Activated T-helper 17 cell treated with anti-CD3 and anti-CD28 coated beads, Interleukin-2, amount 50 U/mL, for 72 hours (primary cell): ENCODE results near the gene CLK3. TPM values are rescaled to one million over a fixed set of nuclear protein-coding genes. Genes with fewer than 3 reads are reported as not detected.
"Not testable (repeated sequence)": the region's sequence is repeated elsewhere in the genome, so short reads cannot be mapped to it uniquely, and the experiment has no call there.

Experiments
- ATAC-seq: fragments of 150-1000 bp; cut with Tn5 transposase; replicated peaks from 2 replicates; pipeline ENCODE4 v1.10.0; 2021; ENCODE audit warnings: mild to moderate bottlenecking, moderate library complexity
- H3K27ac Mint-ChIP-seq: one replicate; pipeline ENCODE4 v1.8.0; 2022; ENCODE audit warnings: mixed read lengths
- H3K27me3 Mint-ChIP-seq: one replicate; pipeline ENCODE4 v1.8.0; 2022; ENCODE audit warnings: mixed read lengths
- H3K36me3 Mint-ChIP-seq: one replicate; pipeline ENCODE4 v1.8.0; 2022; ENCODE audit warnings: low read depth, mild to moderate bottlenecking, mixed read lengths
- H3K4me1 Mint-ChIP-seq: one replicate; pipeline ENCODE4 v1.8.0; 2022; ENCODE audit warnings: mixed read lengths
- H3K4me3 Mint-ChIP-seq: one replicate; pipeline ENCODE4 v1.8.0; 2022; ENCODE audit warnings: mild to moderate bottlenecking, mixed read lengths
- H3K9me3 Mint-ChIP-seq: one replicate; pipeline ENCODE4 v1.8.0; 2022; ENCODE audit warnings: mixed read lengths
- total RNA-seq, 2 donors: library from RNA; stranded (reverse); gene quantifications; one replicate each; pipeline ENCODE4 v1.2.3, GENCODE V29; 2022

The CLK3 gene
- total RNA-seq, 2 donors from 2014 or later: 117 to 179 TPM

DNA sequence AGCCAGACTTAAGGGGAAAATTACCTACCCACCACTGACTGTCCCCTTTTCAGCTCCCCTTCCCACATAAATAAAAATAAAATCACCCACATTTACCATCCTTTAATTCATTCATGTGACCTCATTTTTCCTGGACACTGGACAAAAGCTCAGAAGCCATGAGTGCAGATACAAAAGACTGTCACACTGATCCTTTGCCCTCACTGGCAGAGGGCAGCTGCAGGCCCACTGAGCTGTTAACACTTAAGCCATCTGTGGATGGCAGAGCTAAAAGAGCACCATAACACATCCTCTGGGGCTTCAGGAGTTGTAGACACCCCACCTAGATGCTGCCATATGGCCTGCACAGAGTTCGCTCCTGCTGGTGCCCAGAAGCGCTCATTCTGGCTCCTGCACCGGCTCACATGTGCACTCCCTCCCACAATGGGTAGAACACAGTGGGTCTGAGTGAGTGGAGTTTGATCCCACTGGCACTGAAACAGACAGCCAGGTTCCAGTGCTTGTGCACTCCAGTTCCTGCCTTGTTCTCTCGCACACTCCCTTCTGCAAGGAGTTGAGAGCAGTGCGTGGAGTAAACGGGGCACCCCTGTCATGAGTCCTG lies 41.4 kb downstream of the CLK3 start:
- Mint-ChIP-seq H3K4me3 (no peak overlapping the region), H3K36me3 (peaks cover 37% of the 10 kb centered on the region), H3K4me1 (peaks cover 11% of the 10 kb centered on the region), H3K27me3 (no peaks in the 10 kb centered on the region), H3K27ac (peak overlapping the region; percentile 12), H3K9me3 (no peaks in the 10 kb centered on the region)
- no peak for ATAC-seq

DNA sequence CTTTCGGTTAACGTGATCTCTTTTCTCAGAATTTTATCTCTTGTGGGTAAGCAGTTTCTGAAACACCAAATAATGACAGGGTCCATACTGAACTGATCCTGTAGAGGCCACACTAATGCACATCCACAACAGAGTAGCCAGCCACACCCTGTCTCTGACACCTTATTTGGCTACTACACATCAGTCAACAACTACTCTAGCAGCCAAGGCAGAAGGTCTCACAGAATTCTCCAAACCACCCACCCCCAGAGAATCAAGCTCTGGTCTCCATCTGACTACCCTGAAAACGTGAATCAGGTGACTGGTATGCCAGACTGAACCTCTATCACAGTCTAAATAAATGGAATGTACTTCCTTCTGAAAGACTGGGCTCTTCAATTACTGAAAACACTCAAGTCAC lies 42.2 kb downstream of the CLK3 start:
- Mint-ChIP-seq H3K27ac (peak overlapping the region; percentile 12), H3K27me3 (no peaks in the 10 kb centered on the region), H3K4me3 (no peak overlapping the region), H3K4me1 (peaks cover 11% of the 10 kb centered on the region), H3K9me3 (no peaks in the 10 kb centered on the region), H3K36me3 (peaks cover 37% of the 10 kb centered on the region)
- ATAC-seq: peak; percentile 52

DNA sequence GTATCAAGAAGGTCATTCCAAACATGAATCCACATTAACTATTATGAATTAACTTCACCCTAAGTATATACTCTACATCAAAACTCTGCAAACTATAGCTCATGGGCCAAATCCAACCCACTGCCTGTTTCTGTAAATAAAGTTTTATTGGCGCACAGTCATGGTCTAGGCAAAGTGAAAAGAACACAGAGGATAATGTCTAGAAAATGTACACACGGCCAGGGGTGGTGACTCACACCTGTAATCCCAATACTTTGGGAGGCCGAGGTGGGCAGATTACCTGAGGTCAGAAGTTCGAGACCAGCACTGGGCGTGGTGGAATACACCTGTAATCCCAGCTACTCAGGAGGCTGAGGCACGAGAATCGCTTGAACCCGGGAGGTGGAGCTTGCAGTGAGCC lies 45.6 kb downstream of the CLK3 start:
- not testable (repeated sequence) for H3K4me1 Mint-ChIP-seq, H3K4me3 Mint-ChIP-seq, H3K27ac Mint-ChIP-seq, H3K27me3 Mint-ChIP-seq, H3K9me3 Mint-ChIP-seq, ATAC-seq
- H3K36me3 Mint-ChIP-seq: peaks cover 14% of the 10 kb centered on the region

DNA sequence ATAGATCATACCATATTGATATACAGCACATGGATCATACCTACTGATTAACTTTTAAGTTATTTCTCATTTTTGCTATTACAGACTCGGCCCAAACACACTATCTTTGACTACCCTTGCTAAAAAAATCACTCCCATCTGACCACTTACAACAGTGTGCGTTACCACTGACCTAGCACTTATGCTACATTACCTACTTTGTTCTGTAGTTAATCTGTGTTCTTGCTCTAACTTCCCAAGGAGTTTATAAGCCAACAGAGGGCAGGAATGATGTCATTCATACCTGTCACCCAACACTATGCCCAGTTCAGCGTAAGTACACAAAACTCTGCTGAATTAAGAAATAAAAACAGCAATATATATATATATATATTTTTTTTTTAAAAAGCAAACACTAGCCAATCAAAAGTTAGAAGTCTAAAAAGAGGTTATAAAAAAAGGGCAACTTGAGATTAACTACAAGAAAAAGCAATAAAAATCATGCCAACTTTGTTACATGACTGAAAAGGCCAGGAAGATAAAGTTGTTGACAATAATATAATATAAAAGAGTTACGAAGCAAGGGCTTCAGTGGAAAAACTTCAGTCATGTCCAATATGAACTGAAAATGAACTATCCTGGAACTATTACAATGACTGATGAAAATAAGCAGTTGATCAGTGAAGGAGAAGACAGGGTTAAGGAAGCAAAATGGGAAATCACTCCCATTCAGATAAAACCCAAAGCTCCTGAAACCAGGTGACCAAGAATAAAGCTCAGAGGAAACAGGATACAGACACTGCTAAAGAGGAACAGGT lies 46.6 kb downstream of the CLK3 start:
- Mint-ChIP-seq H3K9me3 (no peaks in the 10 kb centered on the region), H3K4me1 (peaks cover 6% of the 10 kb centered on the region)

DNA sequence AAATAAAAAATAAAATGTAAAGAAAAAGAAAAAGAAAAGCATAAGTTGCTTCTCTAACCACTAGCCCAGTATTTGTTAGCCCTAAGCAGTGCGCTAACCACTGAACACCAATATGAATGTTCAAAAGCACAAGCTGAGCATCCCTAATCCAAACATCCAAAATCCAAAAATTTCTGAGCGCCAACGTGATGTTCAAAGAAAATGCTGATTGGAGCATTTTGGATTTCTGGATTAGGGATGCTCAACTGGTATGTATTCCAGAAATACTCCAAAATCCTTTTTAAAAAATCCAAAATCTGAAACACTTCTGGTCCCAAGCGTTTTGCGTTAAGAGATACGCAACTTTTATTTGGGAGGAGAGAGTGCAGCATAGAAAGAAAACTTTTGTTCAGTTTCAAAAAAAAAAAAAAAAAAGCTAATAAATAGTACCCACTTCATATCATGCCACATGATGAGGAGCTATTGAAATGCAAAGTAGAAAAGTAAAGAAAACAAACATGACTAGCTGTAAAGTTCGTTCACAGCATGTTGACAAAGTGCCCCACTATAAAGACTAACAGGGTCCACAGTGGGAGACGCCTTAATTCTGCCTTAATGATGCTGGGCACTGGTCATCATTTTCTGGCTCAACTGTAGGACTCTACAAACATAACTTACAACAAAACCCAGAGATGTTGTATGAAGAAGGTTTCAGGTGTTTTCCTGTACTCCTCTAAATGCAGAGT lies 47.8 kb downstream of the CLK3 start:
- Mint-ChIP-seq H3K27ac (no peak overlapping the region), H3K9me3 (no peaks in the 10 kb centered on the region), H3K36me3 (peaks cover 31% of the 10 kb centered on the region), H3K4me3 (no peak overlapping the region), H3K27me3 (no peaks in the 10 kb centered on the region), H3K4me1 (no peaks in the 10 kb centered on the region)
- ATAC-seq: no peak

More for the DNA sequence above, 46.6 kb downstream of the CLK3 start:
- H3K36me3 Mint-ChIP-seq: peaks cover 20% of the 10 kb centered on the region
- no peak for ATAC-seq
- no peaks in the 10 kb centered on the region for H3K27me3 Mint-ChIP-seq
- no peak overlapping the region for H3K4me3 Mint-ChIP-seq
- H3K27ac Mint-ChIP-seq: no peak overlapping the region

DNA sequence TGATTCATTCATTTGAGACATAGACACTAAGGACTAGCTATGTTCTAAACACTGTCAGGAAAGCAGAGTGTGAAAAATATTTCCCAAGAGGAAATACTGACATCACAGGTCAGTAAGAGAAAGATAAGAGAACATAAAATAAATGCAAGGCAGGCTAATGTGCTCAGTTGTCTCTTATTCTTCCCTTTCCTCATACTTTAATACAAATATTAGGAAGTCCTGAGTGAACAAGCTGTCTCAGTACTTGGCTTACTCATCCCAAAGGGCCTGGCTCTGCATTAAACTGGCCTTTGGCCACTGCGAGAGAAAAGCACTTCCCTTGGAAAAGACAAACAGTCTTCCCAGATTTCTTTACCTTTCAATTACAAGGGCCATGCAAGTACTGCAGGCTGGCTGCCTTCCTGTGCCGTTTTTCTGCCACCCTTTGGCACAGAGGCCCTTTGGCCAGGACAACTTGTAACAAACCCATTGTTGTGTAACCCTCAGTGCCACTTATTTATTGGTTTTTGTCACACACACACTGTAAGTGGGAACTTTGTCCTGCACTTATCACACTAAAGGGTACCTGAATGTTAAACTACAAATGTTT lies 48.5 kb downstream of the CLK3 start:
- peaks cover 37% of the 10 kb centered on the region for H3K36me3 Mint-ChIP-seq
- no peaks in the 10 kb centered on the region for H3K4me1 Mint-ChIP-seq
- no peak overlapping the region for H3K4me3 Mint-ChIP-seq
- no peaks in the 10 kb centered on the region for H3K9me3 Mint-ChIP-seq
- ATAC-seq: no peak
- no peak overlapping the region for H3K27ac Mint-ChIP-seq
- H3K27me3 Mint-ChIP-seq: no peaks in the 10 kb centered on the region

DNA sequence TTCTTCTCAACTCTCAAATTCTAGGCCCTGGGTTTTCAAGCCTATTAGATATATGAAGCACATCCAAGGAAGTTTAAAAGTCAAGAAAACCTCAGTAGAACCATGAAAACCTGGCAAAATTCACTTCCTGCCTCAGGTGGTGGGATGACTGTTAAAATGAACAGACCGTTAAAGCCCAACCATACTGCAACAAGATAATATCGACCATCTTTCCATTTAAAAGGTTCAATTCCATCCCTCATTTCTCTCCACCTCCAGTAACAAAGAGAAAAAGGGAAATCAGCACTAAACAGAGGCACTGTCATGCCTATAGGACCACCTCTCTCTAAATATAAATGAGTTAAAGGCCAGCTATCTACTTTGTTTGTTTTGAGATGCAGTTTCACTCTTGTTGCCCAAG lies 49.0 kb downstream of the CLK3 start:
- Mint-ChIP-seq H3K36me3 (peaks cover 37% of the 10 kb centered on the region), H3K9me3 (no peaks in the 10 kb centered on the region), H3K4me1 (no peaks in the 10 kb centered on the region), H3K27me3 (no peaks in the 10 kb centered on the region), H3K4me3 (no peak overlapping the region), H3K27ac (no peak overlapping the region)
- no peak for ATAC-seq

DNA sequence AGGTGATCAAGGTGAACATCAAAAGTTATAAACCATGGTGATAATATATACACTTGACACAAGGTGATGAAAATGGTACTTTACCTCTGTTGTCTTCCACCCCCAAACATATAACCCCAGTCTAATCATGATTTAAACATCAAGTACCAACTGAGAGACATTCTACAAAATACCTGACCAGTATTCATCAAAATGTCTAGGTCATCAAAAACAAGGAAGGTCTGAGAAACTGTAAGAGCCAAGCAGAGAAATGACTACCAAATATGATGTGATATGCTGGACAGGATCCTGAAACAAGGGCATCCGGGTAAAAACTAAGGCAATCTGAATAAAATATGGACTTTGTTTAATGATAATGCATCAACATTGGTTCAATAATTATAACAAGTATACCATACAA lies 52.3 kb downstream of the CLK3 start:
- Mint-ChIP-seq H3K27ac (no peak overlapping the region), H3K4me3 (no peak overlapping the region), H3K27me3 (no peaks in the 10 kb centered on the region), H3K36me3 (peaks cover 64% of the 10 kb centered on the region), H3K9me3 (no peaks in the 10 kb centered on the region), H3K4me1 (no peaks in the 10 kb centered on the region)
- ATAC-seq: no peak

DNA sequence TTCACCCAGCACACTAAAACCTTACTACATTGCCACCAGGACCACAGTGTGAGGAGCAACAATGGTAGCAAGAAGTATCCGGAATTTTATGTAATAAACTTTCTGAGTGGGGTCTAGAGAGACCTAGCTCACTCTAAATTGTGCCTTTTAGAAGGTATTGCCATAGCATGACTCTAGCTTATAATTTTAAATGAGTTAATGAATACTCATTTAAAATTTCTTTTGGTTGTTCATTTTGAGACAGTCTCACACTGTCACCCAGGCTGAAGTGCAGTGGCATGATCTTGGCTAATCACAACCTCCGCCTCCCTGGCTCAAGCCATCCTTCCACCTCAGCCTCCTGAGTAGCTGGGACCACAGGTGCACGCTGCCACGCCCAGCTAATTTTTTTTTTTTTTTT lies 54.0 kb downstream of the CLK3 start:
- Mint-ChIP-seq H3K9me3 (no peaks in the 10 kb centered on the region), H3K36me3 (peaks cover 81% of the 10 kb centered on the region), H3K4me3 (no peak overlapping the region), H3K27ac (no peak overlapping the region), H3K27me3 (no peaks in the 10 kb centered on the region), H3K4me1 (no peaks in the 10 kb centered on the region)
- no peak for ATAC-seq

DNA sequence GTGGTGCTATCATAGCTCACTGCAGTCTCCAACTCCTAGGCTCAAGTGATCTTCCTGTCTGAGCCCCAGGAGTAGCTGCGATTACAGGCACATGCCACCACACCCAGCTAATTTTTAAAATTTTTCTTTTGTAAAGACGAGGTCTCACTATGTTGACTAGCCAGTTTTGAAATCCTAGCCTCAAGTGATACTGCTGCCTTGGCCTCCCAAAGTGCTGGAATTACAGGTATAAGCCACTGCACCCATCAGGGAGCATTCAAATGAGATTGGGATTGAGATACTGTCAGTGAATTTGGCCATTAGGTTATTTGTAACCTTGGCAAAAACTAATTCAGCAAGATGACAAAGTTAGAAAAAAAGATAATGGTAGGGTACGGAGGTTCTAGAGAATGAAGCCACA lies 58.5 kb downstream of the CLK3 start:
- no peaks in the 10 kb centered on the region for H3K9me3 Mint-ChIP-seq
- H3K36me3 Mint-ChIP-seq: peaks cover 52% of the 10 kb centered on the region
- no peak overlapping the region for H3K4me3 Mint-ChIP-seq
- ATAC-seq: no peak
- no peaks in the 10 kb centered on the region for H3K27me3 Mint-ChIP-seq
- no peak overlapping the region for H3K27ac Mint-ChIP-seq
- H3K4me1 Mint-ChIP-seq: no peaks in the 10 kb centered on the region

DNA sequence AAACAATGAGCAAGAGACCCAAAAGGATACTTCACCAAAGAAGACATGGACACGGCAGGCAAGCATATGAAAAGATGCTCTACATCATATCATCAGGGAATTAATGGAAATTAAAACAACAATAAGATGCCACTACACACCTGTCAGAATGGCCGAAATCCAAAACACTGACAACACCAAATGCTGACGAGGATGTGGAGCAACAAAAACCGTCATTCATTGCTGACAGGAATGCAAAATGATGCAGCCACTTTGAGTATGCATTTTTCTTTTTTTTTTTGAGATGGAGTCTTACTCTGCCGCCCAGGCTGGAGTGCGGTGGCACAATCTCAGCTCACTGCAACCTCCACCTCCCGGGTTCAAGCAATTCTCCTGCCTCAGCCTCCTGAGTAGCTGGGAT lies 61.2 kb downstream of the CLK3 start:
- peaks cover 7% of the 10 kb centered on the region for H3K4me1 Mint-ChIP-seq
- no peaks in the 10 kb centered on the region for H3K27me3 Mint-ChIP-seq

More for the DNA sequence above, 61.2 kb downstream of the CLK3 start:
- Mint-ChIP-seq H3K9me3 (no peaks in the 10 kb centered on the region), H3K27ac (no peak overlapping the region), H3K36me3 (peaks cover 40% of the 10 kb centered on the region), H3K4me3 (no peak overlapping the region)
- no peak for ATAC-seq

Other genes starting within 250 kb of the CLK3 start
- gene CYP11A1, start 248.2 kb upstream of the CLK3 start, total RNA-seq: not detected
- 10 to 100 TPM; 11.7 to 44.9 TPM for gene SEMA7A, start 181.9 kb upstream of the CLK3 start, total RNA-seq
- 10 to 100 TPM; 38.0 to 52.6 TPM for gene UBL7, start 154.7 kb upstream of the CLK3 start, total RNA-seq
- 10 to 100 TPM; 40.3 to 43.9 TPM for gene ARID3B, start 74.6 kb upstream of the CLK3 start, total RNA-seq
- gene EDC3, start 80.2 kb downstream of the CLK3 start, total RNA-seq: 10 to 100 TPM; 47.9 to 56.0 TPM
- 10 to 100 TPM in 1 of 2 donors, 1 to 10 TPM in 1; 3.3 to 11.4 TPM for gene CYP1A1, start 109.7 kb downstream of the CLK3 start, total RNA-seq
- not detected for gene CYP1A2, start 133.0 kb downstream of the CLK3 start, total RNA-seq
- 100 to 1,000 TPM; 176 to 316 TPM for gene CSK, start 166.2 kb downstream of the CLK3 start, total RNA-seq
- 1 to 10 TPM in 1 of 2 donors, under 1 TPM in 1; 0.82 to 1.6 TPM for gene LMAN1L, start 197.0 kb downstream of the CLK3 start, total RNA-seq
- under 1 TPM; 0.15 to 0.19 TPM for gene CPLX3, start 210.8 kb downstream of the CLK3 start, total RNA-seq
- gene ULK3, start 227.3 kb downstream of the CLK3 start, total RNA-seq: 10 to 100 TPM; 44.1 to 46.7 TPM